Measurements from ENCODE around the gene CDHR3. TPM values are rescaled to one million over a fixed set of nuclear protein-coding genes. Genes with fewer than 3 reads are reported as not detected.

The CDHR3 gene
- total RNA-seq, 2 experiments from 2014 or later: 0.57 to 0.85 TPM

GRCh38 chr7:106035568-106035967 is 72.5 kb downstream of the CDHR3 start:
- intact Hi-C loops (cut with micrococcal nuclease): no loop called here
- Mint-ChIP-seq H3K4me1 (ENCODE audit: low read depth) (peaks cover 7% of the 10 kb centered on the region), H3K27ac (no peak overlapping the region), H3K27me3 (no peaks in the 10 kb centered on the region), H3K9me3 (no peaks in the 10 kb centered on the region), H3K36me3 (no peaks in the 10 kb centered on the region), H3K4me3 (no peak overlapping the region)
- ChIA-PET POLR2A (interaction anchor here (0.6 kb wide), 1 partner anchor 492 kb away, joined by 3 read pairs; no protein-coding TSS in a partner anchor), CTCF (interaction anchor here (1.2 to 10.4 kb wide), 3 partner anchors 273 to 379 kb away, joined by 3 to 149 read pairs (median 4); no protein-coding TSS in a partner anchor)
- DNase-seq: no peak

- POLR2A ChIA-PET: no interaction called here
- DNase-seq: no peak
- CTCF ChIA-PET: interaction anchor here (0.7 to 10.4 kb wide), 4 partner anchors 273 to 436 kb away, joined by 3 to 149 read pairs (median 4); no protein-coding TSS in a partner anchor
- H3K4me3 Mint-ChIP-seq: no peak overlapping the region
- peaks cover 11% of the 10 kb centered on the region for H3K4me1 Mint-ChIP-seq (ENCODE audit: low read depth)
- H3K27me3 Mint-ChIP-seq: no peaks in the 10 kb centered on the region
- no peaks in the 10 kb centered on the region for H3K36me3 Mint-ChIP-seq
- no peak overlapping the region for H3K27ac Mint-ChIP-seq
- H3K9me3 Mint-ChIP-seq: no peaks in the 10 kb centered on the region
- intact Hi-C loops (cut with micrococcal nuclease): no loop called here
These were observed 72.9 kb downstream of the CDHR3 start for GRCh38 chr7:106036004-106036403.

GRCh38 chr7:106037489-106038176 is 74.6 kb downstream of the CDHR3 start:
- no peak overlapping the region for H3K4me3 Mint-ChIP-seq
- DNase-seq: no peak
- H3K4me1 Mint-ChIP-seq (ENCODE audit: low read depth): peaks cover 20% of the 10 kb centered on the region
- intact Hi-C loops (cut with micrococcal nuclease): no loop called here
- no peaks in the 10 kb centered on the region for H3K36me3 Mint-ChIP-seq
- no peaks in the 10 kb centered on the region for H3K27me3 Mint-ChIP-seq
- CTCF ChIA-PET: interaction anchor here (0.6 to 10.4 kb wide), 5 partner anchors 18 to 446 kb away, joined by 3 to 149 read pairs (median 4); no protein-coding TSS in a partner anchor
- H3K9me3 Mint-ChIP-seq: no peaks in the 10 kb centered on the region
- POLR2A ChIA-PET: interaction anchor here (1.0 kb wide), 1 partner anchor 12 kb away, joined by 3 read pairs; no protein-coding TSS in a partner anchor
- H3K27ac Mint-ChIP-seq: no peak overlapping the region

GRCh38 chr7:106038289-106038688 is 75.2 kb downstream of the CDHR3 start:
- no peak overlapping the region for H3K27ac Mint-ChIP-seq
- no peaks in the 10 kb centered on the region for H3K36me3 Mint-ChIP-seq
- no peak for DNase-seq
- intact Hi-C loops (cut with micrococcal nuclease): no loop called here
- peaks cover 2% of the 10 kb centered on the region for H3K27me3 Mint-ChIP-seq
- CTCF ChIA-PET: interaction anchor here (10.4 kb wide), 1 partner anchor 275 kb away, joined by 149 read pairs; no protein-coding TSS in a partner anchor
- POLR2A ChIA-PET: no interaction called here
- H3K4me3 Mint-ChIP-seq: no peak overlapping the region
- H3K4me1 Mint-ChIP-seq (ENCODE audit: low read depth): peaks cover 23% of the 10 kb centered on the region
- no peaks in the 10 kb centered on the region for H3K9me3 Mint-ChIP-seq

GRCh38 chr7:106038916-106039315 is 75.9 kb downstream of the CDHR3 start:
- no peak for DNase-seq
- intact Hi-C loops (cut with micrococcal nuclease): no loop called here
- H3K4me3 Mint-ChIP-seq: no peak overlapping the region
- ChIA-PET CTCF (interaction anchor here (10.4 kb wide), 1 partner anchor 276 kb away, joined by 149 read pairs; no protein-coding TSS in a partner anchor), POLR2A (no interaction called here)
- H3K27ac Mint-ChIP-seq: no peak overlapping the region
- H3K36me3 Mint-ChIP-seq: no peaks in the 10 kb centered on the region
- peaks cover 23% of the 10 kb centered on the region for H3K4me1 Mint-ChIP-seq (ENCODE audit: low read depth)
- peaks cover 2% of the 10 kb centered on the region for H3K27me3 Mint-ChIP-seq
- no peaks in the 10 kb centered on the region for H3K9me3 Mint-ChIP-seq

- ChIA-PET CTCF (interaction anchor here (3.1 to 10.4 kb wide), 6 partner anchors 8 to 382 kb away, joined by 12 to 149 read pairs (median 27); no protein-coding TSS in a partner anchor), POLR2A (no interaction called here)
- H3K9me3 Mint-ChIP-seq: no peaks in the 10 kb centered on the region
- H3K4me3 Mint-ChIP-seq: no peak overlapping the region
- no peaks in the 10 kb centered on the region for H3K36me3 Mint-ChIP-seq
- peaks cover 2% of the 10 kb centered on the region for H3K27me3 Mint-ChIP-seq
- peaks cover 23% of the 10 kb centered on the region for H3K4me1 Mint-ChIP-seq (ENCODE audit: low read depth)
- intact Hi-C loops (cut with micrococcal nuclease): loop anchor here (2.0 kb wide), 1 partner anchor 105 kb away; no protein-coding TSS in a partner anchor
- no peak for DNase-seq
- H3K27ac Mint-ChIP-seq: no peak overlapping the region
These were observed 76.5 kb downstream of the CDHR3 start for GRCh38 chr7:106039486-106040060.

- peaks cover 2% of the 10 kb centered on the region for H3K27me3 Mint-ChIP-seq
- H3K27ac Mint-ChIP-seq: no peak overlapping the region
- ChIA-PET POLR2A (no interaction called here), CTCF (interaction anchor here (0.6 to 10.4 kb wide), 13 partner anchors 10 to 397 kb away, joined by 3 to 149 read pairs (median 12); no protein-coding TSS in a partner anchor)
- intact Hi-C loops (cut with micrococcal nuclease): loop anchor here (2.0 kb wide), 1 partner anchor 106 kb away; no protein-coding TSS in a partner anchor
- H3K9me3 Mint-ChIP-seq: no peaks in the 10 kb centered on the region
- DNase-seq: peak; percentile 52
- no peak overlapping the region for H3K4me3 Mint-ChIP-seq
- H3K4me1 Mint-ChIP-seq (ENCODE audit: low read depth): peaks cover 23% of the 10 kb centered on the region
- H3K36me3 Mint-ChIP-seq: no peaks in the 10 kb centered on the region
These were observed 78.2 kb downstream of the CDHR3 start for GRCh38 chr7:106041140-106041717.

GRCh38 chr7:106042196-106042611 is 79.1 kb downstream of the CDHR3 start:
- H3K4me3 Mint-ChIP-seq: no peak overlapping the region
- POLR2A ChIA-PET: no interaction called here

GRCh38 chr7:106045139-106045538 is 82.1 kb downstream of the CDHR3 start:
- Mint-ChIP-seq H3K36me3 (no peaks in the 10 kb centered on the region), H3K4me1 (ENCODE audit: low read depth) (peaks cover 22% of the 10 kb centered on the region), H3K27ac (no peak overlapping the region), H3K27me3 (peaks cover 2% of the 10 kb centered on the region), H3K9me3 (no peaks in the 10 kb centered on the region), H3K4me3 (no peak overlapping the region)
- ChIA-PET POLR2A (interaction anchor here (0.5 kb wide), 1 partner anchor 40 kb away, joined by 4 read pairs; no protein-coding TSS in a partner anchor), CTCF (interaction anchor here (0.9 to 10.4 kb wide), 6 partner anchors 14 to 388 kb away, joined by 3 to 149 read pairs (median 10); no protein-coding TSS in a partner anchor)
- intact Hi-C loops (cut with micrococcal nuclease): no loop called here
- no peak for DNase-seq

More at GRCh38 chr7:106042196-106042611, 79.1 kb downstream of the CDHR3 start:
- Mint-ChIP-seq H3K9me3 (no peaks in the 10 kb centered on the region), H3K27ac (peak overlapping the region; percentile 36), H3K36me3 (no peaks in the 10 kb centered on the region), H3K4me1 (ENCODE audit: low read depth) (peaks cover 23% of the 10 kb centered on the region), H3K27me3 (peaks cover 2% of the 10 kb centered on the region)
- CTCF ChIA-PET: interaction anchor here (0.6 to 10.4 kb wide), 27 partner anchors 9 to 475 kb away, joined by 3 to 149 read pairs (median 3); no protein-coding TSS in a partner anchor
- DNase-seq: no peak
- intact Hi-C loops (cut with micrococcal nuclease): loop anchor here (1.0 to 2.0 kb wide), 4 partner anchors 20 to 385 kb away; no protein-coding TSS in a partner anchor

GRCh38 chr7:106045586-106045985 is 82.5 kb downstream of the CDHR3 start:
- H3K27ac Mint-ChIP-seq: no peak overlapping the region
- H3K4me3 Mint-ChIP-seq: no peak overlapping the region
- no peaks in the 10 kb centered on the region for H3K36me3 Mint-ChIP-seq
- peaks cover 18% of the 10 kb centered on the region for H3K4me1 Mint-ChIP-seq (ENCODE audit: low read depth)
- H3K27me3 Mint-ChIP-seq: peaks cover 2% of the 10 kb centered on the region
- ChIA-PET POLR2A (interaction anchor here (0.5 kb wide), 1 partner anchor 40 kb away, joined by 4 read pairs; no protein-coding TSS in a partner anchor), CTCF (interaction anchor here (1.9 to 10.4 kb wide), 3 partner anchors 109 to 389 kb away, joined by 7 to 149 read pairs (median 12); no protein-coding TSS in a partner anchor)
- intact Hi-C loops (cut with micrococcal nuclease): no loop called here
- no peak for DNase-seq
- no peaks in the 10 kb centered on the region for H3K9me3 Mint-ChIP-seq

- DNase-seq: no peak
- Mint-ChIP-seq H3K27ac (no peak overlapping the region), H3K9me3 (no peaks in the 10 kb centered on the region), H3K4me1 (ENCODE audit: low read depth) (peaks cover 7% of the 10 kb centered on the region), H3K27me3 (peaks cover 2% of the 10 kb centered on the region), H3K36me3 (no peaks in the 10 kb centered on the region), H3K4me3 (no peak overlapping the region)
- ChIA-PET CTCF (interaction anchor here (0.6 to 2.8 kb wide), 6 partner anchors 9 to 394 kb away, joined by 3 to 13 read pairs (median 8); no protein-coding TSS in a partner anchor), POLR2A (interaction anchor here (1.1 kb wide), 1 partner anchor 399 kb away, joined by 3 read pairs; no protein-coding TSS in a partner anchor)
- intact Hi-C loops (cut with micrococcal nuclease): no loop called here
These were observed 84.1 kb downstream of the CDHR3 start for GRCh38 chr7:106047184-106047583.

Data from activated CD4-positive, alpha-beta memory T cell treated with anti-CD3 and anti-CD28 coated beads for 36 hours (primary cell).